NCI-H1105 (cell line): Measurements from ENCODE around the gene AIM2.
"Not testable (repeated sequence)": the region's sequence is repeated elsewhere in the genome, so short reads cannot be mapped to it uniquely, and the experiment has no call there.

ENCODE experiments used
- DNase-seq: peaks from one replicate; lab custom pipeline; 2025; lab: John Stamatoyannopoulos, UW

The AIM2 gene

DNA sequence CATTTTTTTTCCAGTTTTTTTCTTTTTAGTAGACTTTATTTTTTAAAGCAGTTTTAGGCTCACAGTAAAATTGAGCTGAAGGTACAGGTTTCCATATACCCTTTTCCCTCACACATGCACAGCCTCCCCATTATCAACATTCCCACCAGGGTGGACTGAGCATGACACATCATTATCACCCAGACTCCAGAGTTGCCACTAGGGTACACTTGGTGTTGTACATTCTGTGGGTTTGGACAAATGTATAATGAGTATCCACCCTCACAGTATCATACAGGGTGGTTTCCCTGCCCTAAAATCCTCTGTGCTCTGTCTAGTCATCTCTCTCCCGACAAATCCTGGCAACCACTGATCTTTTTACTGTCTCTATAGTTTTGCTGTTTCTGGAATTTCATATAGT is 3.0 kb upstream of the AIM2 start:
- DNase-seq, result no peak

DNA sequence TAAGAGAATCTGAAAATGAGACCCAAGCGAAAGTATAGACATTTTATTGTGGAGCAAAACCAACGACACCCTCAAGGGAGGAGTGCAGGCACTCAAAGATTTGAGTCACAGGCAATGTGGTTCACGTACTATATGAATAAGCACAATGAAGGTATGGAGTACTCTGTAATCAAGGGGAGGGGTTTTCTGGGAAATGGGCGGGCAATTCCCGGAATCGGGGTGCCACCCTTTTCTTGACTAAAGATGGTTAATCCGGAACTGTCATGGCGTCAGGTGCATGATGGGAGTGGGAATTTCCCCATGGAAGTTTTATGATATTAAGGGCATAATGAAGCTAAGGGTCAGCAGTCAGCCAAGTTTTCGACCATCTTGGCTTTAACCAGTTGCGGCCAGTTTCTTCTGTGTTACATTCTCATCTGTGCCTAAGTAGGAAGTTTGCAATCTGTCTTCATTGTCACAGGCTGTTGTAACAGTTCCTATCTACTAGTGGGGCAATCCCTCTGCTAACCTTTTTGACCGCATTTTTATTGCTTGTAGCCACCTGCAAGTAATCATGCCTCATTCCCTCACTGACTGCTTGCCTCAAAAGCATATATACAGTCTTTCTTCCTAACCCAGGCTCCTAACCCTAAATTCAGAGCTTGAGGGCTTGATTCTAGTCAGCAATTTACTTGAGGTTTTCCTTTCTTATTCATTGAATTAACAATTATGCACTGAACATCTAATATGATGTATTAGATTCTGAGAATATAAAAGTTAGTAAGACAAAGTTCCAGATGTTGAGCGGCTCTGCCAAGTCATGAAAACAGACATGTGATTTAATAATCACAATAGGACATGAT is 775 bp upstream of the AIM2 start:
- no peak for DNase-seq

DNA sequence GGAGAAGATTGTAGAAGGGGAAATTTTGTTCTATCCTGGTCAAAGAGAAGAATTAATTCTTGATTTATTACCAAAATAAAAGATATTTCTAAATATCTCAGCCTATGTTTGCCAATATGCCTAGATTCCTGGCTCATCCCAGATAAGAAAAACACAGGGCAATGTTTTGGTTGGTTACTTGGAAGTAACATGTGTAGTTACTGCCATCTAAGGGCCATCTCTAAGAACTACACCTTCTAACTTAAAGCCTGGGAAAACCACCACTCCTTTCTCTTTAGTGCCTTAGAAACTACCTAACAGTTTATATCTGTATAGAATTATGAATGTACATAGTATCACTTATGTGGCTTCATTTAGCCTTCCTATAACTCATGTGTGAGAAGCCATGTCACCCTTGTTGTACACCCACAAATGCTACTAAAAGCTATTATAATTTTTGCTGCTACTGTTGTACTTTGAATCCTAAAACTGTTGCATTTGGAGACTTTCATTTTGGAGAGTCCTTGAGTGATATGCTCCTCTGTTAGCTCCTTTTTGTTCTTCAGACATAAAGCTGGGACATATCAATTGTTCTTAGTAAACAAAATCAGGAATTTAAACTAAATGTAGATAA is 4.5 kb downstream of the AIM2 start:
- peak; percentile 45 for DNase-seq

DNA sequence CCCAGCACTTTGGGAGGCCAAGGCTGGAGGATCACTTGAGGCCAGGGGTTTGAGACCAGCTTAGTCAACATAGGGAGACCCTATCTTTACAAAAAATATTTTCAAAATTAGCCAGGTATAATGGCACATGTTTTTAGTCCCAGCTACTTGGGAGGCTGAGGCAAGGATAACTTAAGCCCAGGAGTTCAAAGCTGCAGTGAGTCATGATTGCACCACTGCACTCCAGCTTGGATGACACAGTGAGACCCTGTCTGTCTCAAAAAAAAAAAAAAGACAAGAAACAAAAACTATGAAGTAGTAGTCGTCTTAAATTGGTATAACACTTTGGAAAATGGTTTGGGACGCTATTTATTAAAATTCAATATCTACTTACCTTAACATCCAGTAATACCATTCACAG is 7.7 kb downstream of the AIM2 start:
- no peak for DNase-seq

DNA sequence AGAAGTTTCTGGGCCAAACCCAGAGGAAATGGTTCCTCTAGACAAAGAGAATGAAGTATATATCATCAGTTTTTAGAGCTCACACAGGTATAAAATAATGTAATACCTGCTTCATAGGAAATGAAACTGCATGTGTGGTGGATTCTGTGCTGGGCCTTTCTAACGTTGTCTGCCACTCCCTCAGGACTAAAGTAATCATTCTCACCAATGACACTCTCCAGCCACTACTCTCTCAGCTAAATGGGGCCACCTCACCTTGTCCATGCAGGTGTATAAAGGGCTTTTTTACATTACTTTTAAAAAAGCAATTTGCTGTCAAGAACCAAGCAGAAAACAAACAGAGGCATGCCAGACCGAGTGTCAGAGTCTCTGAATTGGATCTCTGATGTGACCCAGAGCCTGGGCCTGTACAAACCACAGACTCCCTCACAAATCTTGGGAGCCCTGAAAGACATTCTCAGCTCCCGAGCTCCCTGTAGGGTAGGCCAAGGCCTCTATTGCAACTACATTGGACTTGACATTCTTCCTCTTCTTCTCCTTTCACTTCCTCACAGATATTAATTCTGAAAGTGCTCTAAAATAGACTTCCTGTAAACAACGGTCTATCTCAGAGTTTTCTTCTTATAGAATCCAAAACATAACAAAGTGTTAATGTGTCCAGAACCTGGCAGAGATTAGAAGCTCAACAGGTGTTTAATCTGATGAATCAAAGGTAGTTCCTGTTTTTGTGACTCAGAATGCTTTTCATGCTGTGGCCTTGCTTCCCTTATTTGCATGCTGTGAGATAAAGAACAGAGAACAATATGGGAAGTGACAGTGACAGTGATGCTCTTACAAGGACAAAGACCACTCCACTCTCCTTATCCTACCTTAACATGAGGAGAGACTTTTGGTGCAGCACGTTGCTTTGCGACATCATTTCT is 8.6 kb downstream of the AIM2 start:
- DNase-seq, result no peak

DNA sequence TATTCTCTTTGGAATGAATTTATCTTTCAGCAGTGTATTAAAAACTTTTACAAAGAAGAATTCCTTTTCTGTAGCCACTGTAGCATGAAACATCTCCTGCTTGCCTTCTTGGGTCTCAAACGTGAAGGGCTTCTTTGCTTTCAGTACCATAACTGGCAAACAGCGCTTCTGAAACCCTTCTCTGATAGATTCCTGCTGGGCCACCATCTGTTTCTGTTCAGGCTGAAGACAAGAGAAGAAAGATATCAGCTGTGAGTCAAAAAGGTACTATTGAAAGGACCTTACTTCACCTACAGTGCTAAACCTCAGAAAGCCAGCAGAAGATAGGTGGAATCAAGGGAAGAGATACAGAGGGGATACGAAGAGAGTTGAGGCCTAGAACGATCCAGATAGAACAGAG is 10.5 kb downstream of the AIM2 start:
- DNase-seq, result no peak

DNA sequence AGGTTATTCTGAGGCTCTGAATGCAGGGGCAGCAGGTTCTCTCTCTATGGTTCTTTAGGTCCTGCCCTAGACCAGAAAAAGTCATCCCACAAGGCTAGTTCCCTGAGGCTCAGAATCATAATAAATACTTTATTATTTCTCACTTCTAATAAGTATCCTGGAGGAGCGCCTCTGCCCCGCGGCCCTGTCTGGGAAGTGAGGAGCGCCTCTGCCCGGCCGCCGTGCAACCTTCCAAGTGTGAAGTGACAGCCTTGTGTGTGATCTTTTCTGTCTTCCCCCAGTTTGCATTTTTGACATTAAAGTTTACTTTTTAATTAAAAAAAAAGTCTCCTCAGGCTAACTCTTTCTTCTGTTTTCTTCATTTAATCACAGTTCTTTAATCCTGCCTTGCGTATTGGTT is 11.5 kb downstream of the AIM2 start:
- no peak for DNase-seq

DNA sequence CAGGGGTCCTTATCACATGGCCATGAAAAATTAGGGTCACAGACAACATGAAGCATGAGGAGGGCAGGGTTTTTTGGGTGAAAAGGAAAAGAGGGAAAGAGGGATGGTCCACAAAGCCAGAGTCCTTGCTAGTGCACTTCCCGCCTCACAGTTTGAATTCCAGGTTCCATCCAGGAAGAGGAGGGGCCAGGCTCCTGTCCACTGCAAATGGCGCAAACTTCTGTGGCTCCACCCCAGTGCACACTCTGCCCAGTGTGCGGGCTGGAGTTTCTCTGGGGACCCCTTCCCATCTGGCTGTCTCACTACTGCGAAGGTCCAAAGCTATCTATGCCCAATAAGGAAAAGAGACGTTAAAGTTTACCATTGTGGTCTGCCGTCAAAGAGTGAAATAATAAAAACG is 17.8 kb downstream of the AIM2 start:
- DNase-seq, result no peak

DNA sequence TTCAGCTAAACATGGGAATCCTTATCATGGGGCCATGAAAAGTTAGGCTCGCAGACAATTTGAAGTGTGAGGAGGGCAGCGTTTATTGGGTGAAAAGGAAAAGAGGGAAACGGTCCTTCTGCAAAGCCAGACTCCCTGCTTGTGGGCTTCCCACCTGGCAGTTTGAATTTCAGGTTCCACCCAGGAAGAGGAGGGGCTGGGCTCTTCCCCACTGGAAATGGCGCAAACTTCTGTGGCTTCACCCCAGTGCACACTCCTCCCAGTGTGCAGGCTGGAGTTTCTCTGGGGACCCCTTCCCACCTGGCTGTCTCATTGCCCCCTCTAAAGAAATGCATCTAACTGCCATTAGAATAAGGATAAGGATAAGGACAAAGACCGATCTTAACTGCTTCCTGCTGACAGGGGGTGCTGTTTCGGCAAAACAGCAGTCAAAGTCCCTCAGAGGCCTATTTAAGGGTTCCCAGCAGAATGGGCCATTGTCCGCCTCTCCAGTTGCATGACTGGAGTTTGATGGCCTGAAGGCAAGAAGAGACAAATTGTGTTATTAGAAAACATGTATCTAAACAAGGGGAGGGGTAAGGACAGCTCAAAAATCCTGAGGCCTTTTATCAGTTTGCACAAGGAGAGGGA is 20.4 kb downstream of the AIM2 start:
- no peak for DNase-seq

DNA sequence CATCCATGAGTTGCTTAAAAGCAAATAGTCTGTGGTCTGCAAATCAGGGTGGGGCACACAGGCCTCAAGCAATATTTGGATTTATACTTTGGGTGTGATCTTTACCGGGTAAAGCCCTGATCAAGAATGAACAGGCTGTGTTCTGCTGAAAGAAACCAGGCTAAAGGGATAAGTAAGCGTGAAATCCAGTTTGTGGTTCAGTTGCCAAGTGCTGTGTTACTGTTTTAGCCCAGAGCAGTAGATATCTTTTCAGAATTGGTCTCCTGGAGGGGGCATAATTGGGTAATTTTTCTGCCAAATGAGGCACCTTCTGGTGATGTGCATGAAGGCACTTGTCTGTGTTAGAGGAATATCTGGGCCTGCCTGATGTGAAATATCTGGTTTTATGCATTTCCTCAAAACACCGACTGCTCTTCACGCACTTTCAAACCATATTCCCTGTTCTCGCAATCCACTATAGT is 21.4 kb downstream of the AIM2 start:
- DNase-seq, result no peak

DNA sequence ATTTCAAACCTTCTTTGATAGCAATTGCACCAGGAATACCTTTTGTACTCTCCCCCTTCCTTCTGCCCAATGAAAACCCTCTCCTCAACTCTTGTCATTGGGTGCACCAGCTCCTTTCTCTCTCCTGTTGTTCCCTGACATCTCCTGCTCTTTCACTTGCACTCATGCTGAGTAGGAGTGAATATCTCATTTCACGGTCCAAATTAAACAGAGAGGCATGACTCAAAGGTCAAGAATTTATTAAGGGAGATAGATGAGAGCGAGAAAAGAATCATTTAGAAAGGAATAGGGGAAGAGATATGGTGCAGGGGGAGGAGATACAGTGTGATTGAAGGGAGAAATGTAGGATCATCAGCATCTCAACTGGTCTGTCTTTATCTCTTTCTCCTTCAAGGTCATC is 22.1 kb downstream of the AIM2 start:
- no peak for DNase-seq

DNA sequence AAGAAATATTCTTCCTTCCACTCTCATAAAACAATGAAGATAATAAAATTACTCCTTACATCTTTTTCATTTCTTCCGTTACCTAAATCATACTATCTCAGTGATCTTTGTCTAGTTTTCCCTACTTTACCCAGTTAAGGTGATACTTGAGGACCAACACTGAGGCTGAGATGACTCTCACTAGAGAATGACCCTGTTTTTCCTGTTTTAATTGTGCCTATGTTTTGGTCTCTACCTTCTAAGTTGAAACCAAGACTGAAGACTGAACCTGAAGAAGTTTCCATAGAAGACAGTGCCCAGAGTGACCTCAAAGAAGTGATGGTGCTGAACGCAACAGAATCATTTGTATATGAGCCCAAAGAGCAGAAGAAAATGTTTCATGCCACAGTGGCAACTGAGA is 25.1 kb downstream of the AIM2 start:
- DNase-seq, result no peak

DNA sequence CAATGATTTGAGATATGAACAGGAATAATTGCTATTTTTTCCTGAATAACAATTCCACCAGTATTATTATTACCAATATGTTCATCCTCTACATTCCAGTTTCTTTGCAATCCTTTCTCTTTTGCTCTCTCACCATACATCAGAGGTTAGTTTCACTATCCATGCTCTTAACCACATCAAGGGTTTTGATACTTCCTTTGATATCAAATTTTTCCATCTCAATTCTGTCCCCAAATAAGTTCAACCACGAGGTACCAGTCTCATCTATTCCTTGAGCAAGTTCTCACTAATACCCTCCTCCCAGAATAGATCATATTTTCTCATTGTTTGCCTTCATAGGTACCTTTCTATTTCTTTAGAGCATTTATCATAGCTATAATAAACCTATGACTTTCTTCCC is 30.1 kb downstream of the AIM2 start:
- not testable (repeated sequence) for DNase-seq

DNA sequence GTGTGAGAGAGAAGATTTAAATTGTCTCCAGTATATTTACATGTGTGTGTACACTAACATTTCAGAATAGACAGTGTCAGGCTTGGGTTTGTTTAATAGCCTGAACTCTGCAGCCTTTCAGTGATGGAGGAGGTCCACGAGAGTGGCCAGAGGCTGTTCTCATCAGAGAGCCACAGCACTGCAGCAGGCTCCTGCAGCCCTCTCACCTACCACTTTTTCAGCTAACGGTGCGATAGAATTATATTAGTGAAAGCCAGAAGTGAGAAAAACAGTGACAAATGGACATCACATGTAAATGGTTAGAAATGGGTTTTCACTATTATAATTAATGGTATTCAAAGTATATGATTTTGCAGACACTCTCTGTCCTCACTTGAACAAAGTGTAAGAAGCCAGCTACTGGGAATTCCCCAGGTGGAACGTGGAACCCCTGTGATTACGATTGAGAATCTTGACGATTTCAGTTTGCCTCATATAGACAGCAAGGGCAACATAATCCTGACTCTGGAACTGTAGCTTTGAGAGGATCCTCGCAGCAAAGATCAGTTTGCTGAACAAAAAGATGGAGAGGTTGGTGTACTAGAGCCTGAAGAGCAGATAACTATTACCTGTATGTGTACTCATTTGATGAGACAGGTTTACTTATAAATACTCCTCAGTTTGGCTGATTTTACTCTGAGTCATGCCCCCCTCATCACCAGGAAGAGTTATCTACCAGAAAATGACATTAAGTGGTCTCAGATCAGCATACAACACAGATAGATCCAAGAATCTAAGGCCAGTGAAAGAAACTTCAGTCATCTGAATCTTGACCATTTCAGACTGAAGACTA is 35.5 kb downstream of the AIM2 start:
- DNase-seq, result no peak

DNA sequence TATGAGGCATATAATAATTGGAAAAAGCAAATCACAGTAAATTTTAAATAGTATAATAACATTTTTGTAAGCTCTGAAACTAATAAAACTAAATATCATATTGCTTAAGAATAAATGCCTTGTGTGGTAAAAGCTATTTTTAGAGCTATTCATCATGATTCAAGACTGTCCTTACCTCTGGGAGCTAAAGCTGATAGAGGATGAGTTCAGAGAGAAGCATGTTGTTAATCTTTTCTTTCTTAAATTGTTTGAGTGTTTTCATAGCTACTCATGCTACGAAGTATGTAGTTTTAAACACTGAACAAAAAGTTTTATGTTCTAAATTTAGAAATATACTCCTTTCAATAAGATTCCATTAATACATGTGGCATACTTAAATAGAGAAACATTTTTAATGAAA is 36.4 kb downstream of the AIM2 start:
- no peak for DNase-seq

DNA sequence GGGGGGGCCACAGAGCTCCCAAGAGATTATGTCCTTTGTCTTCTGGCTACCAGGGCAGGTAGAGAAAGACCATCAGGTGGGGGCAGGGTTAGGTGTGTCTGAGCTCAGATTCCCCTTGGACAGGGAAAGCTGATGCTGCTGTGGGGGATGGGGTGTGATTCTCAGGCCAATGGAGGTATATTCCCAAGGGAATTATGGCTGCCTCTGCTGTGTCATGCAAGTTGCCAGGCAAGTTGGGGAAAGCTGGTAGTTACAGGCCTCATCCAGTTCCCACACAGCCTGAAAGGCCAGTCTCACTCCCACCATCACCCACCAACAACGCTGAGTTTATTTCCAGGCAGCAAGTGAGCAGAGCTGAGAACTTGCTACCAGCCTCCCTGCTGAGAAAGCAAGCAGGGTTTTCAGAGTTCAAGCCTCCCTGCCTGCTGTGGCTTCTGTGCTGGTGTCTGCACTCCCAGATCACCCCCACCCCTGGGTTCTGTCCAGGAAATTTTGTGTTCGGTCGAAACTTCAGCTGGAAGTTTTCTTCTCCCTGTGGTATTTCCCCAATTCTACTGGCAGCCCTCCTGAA is 45.6 kb downstream of the AIM2 start:
- DNase-seq, result no peak

DNA sequence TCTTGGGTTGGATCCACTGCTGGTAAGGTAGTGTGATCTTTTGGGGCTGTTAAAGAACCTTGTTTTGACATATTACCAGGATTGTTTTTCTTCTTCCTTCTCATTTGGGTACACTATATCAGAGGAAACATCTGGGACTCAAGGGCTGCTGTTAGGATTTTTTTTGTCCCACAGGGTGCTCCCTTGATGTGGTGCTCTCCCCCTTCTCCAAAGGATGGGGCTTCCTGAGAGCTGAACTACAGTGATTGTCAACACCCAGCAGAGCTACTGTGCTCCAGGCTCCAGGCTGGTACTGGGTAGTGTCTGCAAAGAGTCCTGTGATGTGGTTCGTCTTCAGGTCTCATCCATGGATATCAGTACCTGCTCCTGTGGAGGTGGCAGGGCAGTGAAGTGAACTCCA is 46.3 kb downstream of the AIM2 start:
- no peak for DNase-seq

DNA sequence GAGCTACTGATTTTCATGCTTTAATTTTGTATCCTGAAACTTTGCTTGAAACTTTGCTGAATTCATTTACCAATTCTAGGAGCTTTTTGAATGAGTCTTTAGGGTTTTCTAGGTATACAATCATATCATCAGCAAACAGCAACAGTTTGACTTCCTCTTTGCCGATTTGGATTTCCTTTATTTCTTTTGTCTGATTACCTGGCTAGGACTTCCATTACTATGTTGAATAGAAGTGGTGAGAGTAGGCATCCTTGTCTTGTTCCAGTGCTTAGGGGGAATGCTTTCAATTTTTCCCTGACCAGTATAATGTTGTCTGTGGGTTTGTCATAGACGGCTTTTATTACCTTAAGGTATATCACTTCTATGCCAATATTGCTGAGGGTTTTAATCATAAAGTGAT is 49.7 kb downstream of the AIM2 start:
- not testable (repeated sequence) for DNase-seq

DNA sequence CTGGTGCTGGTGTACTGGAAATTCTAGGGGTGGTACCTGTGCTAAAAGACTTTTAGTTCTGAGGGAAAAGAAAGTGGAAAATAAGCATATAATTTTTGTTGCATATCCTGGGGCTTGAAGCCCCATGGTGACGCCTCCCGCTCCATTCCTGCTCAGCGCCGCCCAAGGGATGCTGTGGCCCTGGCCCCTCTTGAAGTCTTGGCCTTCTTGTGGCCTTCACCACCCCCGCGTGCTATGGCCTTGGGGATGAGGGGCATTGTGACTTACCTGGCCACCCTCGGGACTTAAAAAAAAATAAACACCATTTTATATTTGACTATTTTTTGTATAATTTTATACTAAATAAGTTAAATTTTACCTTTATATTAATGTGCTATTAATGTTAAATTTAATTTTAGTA is 51.5 kb downstream of the AIM2 start:
- no peak for DNase-seq

DNA sequence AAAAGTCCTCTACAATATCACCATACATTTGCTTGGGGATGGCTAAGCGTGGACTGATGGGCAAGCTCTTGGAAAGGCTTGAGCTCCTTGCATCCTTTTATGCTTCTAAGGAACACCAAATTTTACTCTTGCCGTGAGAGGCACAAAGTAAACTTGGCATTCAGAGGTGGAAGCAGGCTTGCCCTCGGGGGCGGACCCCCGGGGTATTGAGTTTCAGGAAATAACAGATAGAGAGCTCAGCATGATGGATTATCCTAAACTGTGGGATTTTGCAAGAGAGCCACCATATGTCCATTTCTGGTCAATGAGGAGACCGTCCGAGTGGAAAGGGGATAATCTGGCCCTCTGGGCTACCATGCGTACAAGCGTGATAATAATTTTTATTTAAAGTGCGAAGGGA is 52.8 kb downstream of the AIM2 start:
- DNase-seq, result no peak

DNA sequence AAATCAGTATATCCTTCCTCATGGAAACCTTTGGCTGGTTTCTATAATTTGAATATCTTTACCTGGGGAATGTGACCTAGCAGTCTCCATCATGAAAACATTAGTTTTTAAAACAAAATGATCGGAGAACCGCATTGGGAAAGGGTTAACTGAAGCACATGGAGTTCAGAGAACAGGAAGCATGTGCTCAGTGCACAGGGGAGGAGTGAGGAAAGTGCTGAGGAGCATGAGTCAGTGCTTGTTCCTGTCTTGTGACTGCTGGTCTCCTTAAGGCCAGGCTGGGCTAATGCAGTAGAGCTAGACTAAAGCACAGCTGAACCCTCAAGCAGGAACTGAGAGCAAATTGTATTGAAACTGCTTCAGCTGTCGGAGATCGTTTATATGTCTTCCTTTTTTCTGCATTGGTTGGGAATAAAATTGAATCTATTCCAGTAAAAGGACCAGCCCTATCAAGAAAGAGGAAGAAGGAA is 61.1 kb downstream of the AIM2 start:
- DNase-seq, result no peak
